Uterus (tissue), 4 donors: ENCODE measurements around the gene SYT9. TPM values are rescaled to one million over a fixed set of nuclear protein-coding genes. Genes with fewer than 3 reads are reported as not detected.

Experiments
- DNase-seq, 2 donors: peaks; one replicate each; pipeline ENCODE4 v3.0.0-alpha.2; 2019 to 2020
- H3K27ac ChIP-seq, 2 donors: fragments of 200-600 bp; sonication (generic); 1 replicate in 1 of 2; 2 replicates in 1 of 2; pipeline ENCODE4 v1.5.1; 2016 to 2018
- H3K27me3 ChIP-seq, 2 donors: fragments of 200-600 bp; sonication (generic); one replicate each; pipeline ENCODE4 v1.5.1; 2018 to 2019; ENCODE audit warnings: control low read depth in 1 of 2
- H3K36me3 ChIP-seq, 2 donors: fragments of 200-600 bp; sonication (generic); one replicate each; pipeline ENCODE4 v1.5.1; 2019; ENCODE audit warnings: control low read depth in 1 of 2
- H3K4me1 ChIP-seq, 2 donors: fragments of 200-600 bp; sonication (generic); one replicate each; pipeline ENCODE4 v1.5.1; 2018 to 2019; ENCODE audit warnings: control low read depth in 1 of 2
- H3K4me3 ChIP-seq, 2 donors: fragments of 200-600 bp; sonication (generic); 1 replicate in 1 of 2; 2 replicates in 1 of 2; pipeline ENCODE4 v1.5.1; 2018 to 2019; ENCODE audit warnings: mild to moderate bottlenecking in 1 of 2
- H3K9me3 ChIP-seq, 2 donors: fragments of 200-600 bp; sonication (generic); one replicate each; pipeline ENCODE4 v1.5.1; 2019; ENCODE audit warnings: control low read depth in 1 of 2
- CTCF ChIP-seq, 4 experiments: fragments of 200-600 bp in 2 of 4; fragments of 450-650 bp in 2 of 4; sonication (generic) in 2 of 4; IDR thresholded peaks; one replicate each; pipeline ENCODE4 v1.5.1; 2016 to 2019; ENCODE audit warnings: antibody characterized with exemption in 4 of 4, mild to moderate bottlenecking in 2 of 4, moderate library complexity in 1 of 4
- POLR2A ChIP-seq, 2 donors: fragments of 450-650 bp; IDR thresholded peaks; one replicate each; pipeline ENCODE4 v1.6.1; 2016; ENCODE audit warnings: antibody characterized with exemption in 2 of 2, mild to moderate bottlenecking in 1 of 2, moderate library complexity in 1 of 2
- intact Hi-C: fragments of 100-400 bp; cut with DNase I; formaldehyde crosslinking; loops from one replicate; pipeline ENCODE4 v1.15.1; 2023; ENCODE audit warnings: low total_unique reads
- total RNA-seq, 4 donors: library from RNA; depleted of rRNA in 3 of 4; stranded (reverse); fragments of >200 nt in 3 of 4; gene quantifications; one replicate each; pipeline versions ENCODE4 v1.1.0 to v1.2.4, GENCODE V29; 2014 to 2023
- donor health status: DM: yes; HTN: yes; CAD: no.

Gene SYT9
- total RNA-seq, 4 donors from 2014 or later = 0.29 to 5.8 (median 3.0) TPM; not detected in 1

DNA sequence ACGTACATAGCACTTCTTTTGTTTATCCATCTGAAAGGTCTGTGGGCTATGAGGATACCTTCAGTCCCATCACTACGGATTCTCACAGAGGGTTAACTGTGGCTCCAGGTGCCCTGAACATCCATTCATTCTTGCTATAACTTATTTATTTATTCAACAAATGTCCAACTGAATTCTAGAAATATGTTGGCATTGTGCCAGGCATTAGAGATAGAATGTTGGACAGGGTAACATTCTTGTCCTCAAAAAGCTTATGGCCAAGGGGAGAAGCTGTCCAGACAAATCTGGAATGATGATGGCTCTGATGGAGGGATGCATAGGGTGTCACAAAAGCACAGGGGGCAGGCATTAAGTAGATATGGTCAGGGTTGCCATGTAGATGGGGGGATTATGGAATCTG lies 242.0 kb downstream of the SYT9 start:
- no peaks in the 10 kb centered on the region for H3K4me1 ChIP-seq
- H3K9me3 ChIP-seq = no peaks in the 10 kb centered on the region
- H3K4me3 ChIP-seq = no peak overlapping the region
- no peaks in the 10 kb centered on the region for H3K27me3 ChIP-seq
- no peak overlapping the region for H3K27ac ChIP-seq
- no peak for DNase-seq
- no peaks in the 10 kb centered on the region for H3K36me3 ChIP-seq
- intact Hi-C loops = no loop called here
- TF ChIP-seq CTCF (IDR thresholded peaks at IDR 0.05) (no peak), POLR2A (IDR thresholded peaks at IDR 0.05) (no peak)

DNA sequence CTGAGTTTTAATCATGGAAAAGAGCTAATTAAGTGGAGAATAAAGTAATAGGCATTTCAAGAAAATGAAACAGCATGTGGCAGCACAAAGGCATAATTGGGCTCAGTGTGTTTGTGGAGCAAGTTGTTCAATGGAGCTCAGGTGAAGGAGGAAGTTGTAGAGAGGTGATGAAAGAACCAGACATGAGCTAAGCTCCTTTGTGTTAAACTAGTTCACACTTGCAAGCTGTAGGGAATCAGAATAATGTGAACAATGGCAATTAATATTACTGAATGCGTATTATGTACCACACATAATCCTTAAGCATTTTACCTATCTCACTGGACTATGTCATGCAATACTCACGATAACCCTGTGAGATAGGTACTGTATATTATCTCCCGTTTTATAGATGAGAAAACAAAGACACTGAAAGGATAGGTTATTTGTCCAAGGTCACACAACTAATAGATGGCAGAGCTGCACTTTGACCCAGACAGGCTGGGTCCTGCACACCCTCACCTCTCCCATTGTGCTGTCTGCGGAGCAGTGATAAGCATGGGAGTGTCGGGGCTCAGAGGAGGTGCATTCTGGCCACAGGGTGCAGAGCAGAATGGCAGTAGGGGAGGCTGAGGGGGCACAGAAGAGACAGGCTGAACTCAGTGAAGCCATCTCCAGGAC lies 242.5 kb downstream of the SYT9 start:
- H3K9me3 ChIP-seq = no peaks in the 10 kb centered on the region
- intact Hi-C loops = no loop called here
- no peak for DNase-seq
- no peak for TF ChIP-seq POLR2A (IDR thresholded peaks at IDR 0.05)
- TF ChIP-seq CTCF (IDR thresholded peaks at IDR 0.05) = no peak
- no peaks in the 10 kb centered on the region for H3K36me3 ChIP-seq
- H3K27me3 ChIP-seq = no peaks in the 10 kb centered on the region
- no peak overlapping the region for H3K27ac ChIP-seq
- H3K4me3 ChIP-seq = no peak overlapping the region
- H3K4me1 ChIP-seq = no peaks in the 10 kb centered on the region

- H3K27ac ChIP-seq = no peak overlapping the region
- H3K9me3 ChIP-seq = no peaks in the 10 kb centered on the region
- no peaks in the 10 kb centered on the region for H3K36me3 ChIP-seq
- no peaks in the 10 kb centered on the region for H3K4me1 ChIP-seq
- TF ChIP-seq CTCF (IDR thresholded peaks at IDR 0.05) (no peak), POLR2A (IDR thresholded peaks at IDR 0.05) (no peak)
- no peak overlapping the region for H3K4me3 ChIP-seq
- intact Hi-C loops = no loop called here
- DNase-seq = no peak
- no peaks in the 10 kb centered on the region for H3K27me3 ChIP-seq
These were observed 244.3 kb downstream of the SYT9 start for GRCh38 chr11:7495882-7496551.

- Histone ChIP-seq H3K9me3 (no peaks in the 10 kb centered on the region), H3K4me3 (no peak overlapping the region), H3K27me3 (no peaks in the 10 kb centered on the region), H3K27ac (no peak overlapping the region), H3K36me3 (no peaks in the 10 kb centered on the region), H3K4me1 (no peaks in the 10 kb centered on the region)
- DNase-seq = no peak
- TF ChIP-seq CTCF (IDR thresholded peaks at IDR 0.05) = no peak
- no peak for TF ChIP-seq POLR2A (IDR thresholded peaks at IDR 0.05)
- intact Hi-C loops = no loop called here
These were observed 246.5 kb downstream of the SYT9 start for GRCh38 chr11:7498193-7498592.

DNA sequence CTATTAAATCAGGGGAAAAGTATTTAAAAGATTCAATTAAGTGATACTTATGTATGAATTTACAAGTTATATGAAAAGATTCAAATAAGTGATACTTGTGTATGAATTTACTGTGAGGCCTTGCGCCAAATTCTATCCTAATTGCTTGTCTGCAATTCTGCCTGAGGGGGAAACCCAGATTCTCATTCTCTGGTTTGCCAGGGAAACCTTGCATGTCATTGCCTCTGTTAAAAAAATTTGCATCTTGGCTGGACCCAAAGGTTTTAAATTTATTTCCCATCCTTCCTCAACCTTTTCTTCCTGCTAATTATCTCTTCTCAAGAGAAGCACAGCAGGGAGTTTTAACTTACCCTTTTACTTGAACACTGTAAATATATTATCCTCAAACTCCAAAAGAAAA lies 247.4 kb downstream of the SYT9 start:
- Histone ChIP-seq H3K36me3 (no peaks in the 10 kb centered on the region), H3K27me3 (no peaks in the 10 kb centered on the region), H3K4me3 (no peak overlapping the region), H3K9me3 (no peaks in the 10 kb centered on the region), H3K27ac (no peak overlapping the region), H3K4me1 (no peaks in the 10 kb centered on the region)
- intact Hi-C loops = no loop called here
- DNase-seq = no peak
- TF ChIP-seq CTCF (IDR thresholded peaks at IDR 0.05) = no peak
- TF ChIP-seq POLR2A (IDR thresholded peaks at IDR 0.05) = no peak
